H1 (cell line): ENCODE results near the gene PLEKHG5. TPM values are rescaled to one million over a fixed set of nuclear protein-coding genes. Genes with fewer than 3 reads are reported as not detected.

Experiments
- CTCF ChIA-PET: fragments of 300-600 bp; sonication (Branson Sonifier 250); formaldehyde crosslinking; loops from one replicate; lab custom pipeline; 2021; ENCODE audit not compliant: partially characterized antibody; lab: Charles Lee
- POLR2A ChIA-PET: fragments of 300-600 bp; sonication (Branson Sonifier 250); formaldehyde crosslinking; loops from one replicate; lab custom pipeline; 2021; ENCODE audit warnings: inconsistent platforms; ENCODE audit not compliant: partially characterized antibody; lab: Charles Lee
- DNase-seq, 2 experiments: peaks; one replicate each; pipeline versions ENCODE4 v3.0.0 to v3.0.0-alpha.2; 2010 to 2022; ENCODE audit warnings: low spot score in 2 of 2, low read depth in 1 of 2, mixed read lengths in 1 of 2
- FAIRE-seq: peaks from 2 replicates; lab custom pipeline; 2011; peaks lifted over from hg19 to GRCh38; lab: Jason Lieb, UNC
- H2AFZ ChIP-seq: 2 replicates; pipeline ENCODE4 v1.8.1; 2012; ENCODE audit warnings: low read length, inconsistent platforms
- H2AK5ac ChIP-seq: 2 replicates; pipeline ENCODE4 v1.6.1; 2013; ENCODE audit warnings: low read depth, low read length
- H2BK120ac ChIP-seq: replicated peaks from 2 replicates; pipeline ENCODE3; 2013; ENCODE audit warnings: low read depth, low read length, inconsistent platforms
- H2BK12ac ChIP-seq: 2 replicates; pipeline ENCODE4 v1.6.1; 2013; ENCODE audit warnings: low read depth, low read length
- H2BK15ac ChIP-seq: 2 replicates; pipeline ENCODE4 v1.6.1; 2013; ENCODE audit warnings: low read length
- H2BK20ac ChIP-seq: 2 replicates; pipeline ENCODE4 v1.6.1; 2013; ENCODE audit warnings: low read length
- H2BK5ac ChIP-seq: 2 replicates; pipeline ENCODE4 v1.6.1; 2013; ENCODE audit warnings: low read depth, low read length
- H3K14ac ChIP-seq: 2 replicates; pipeline ENCODE4 v1.6.1; 2013; ENCODE audit warnings: inconsistent platforms; ENCODE audit not compliant: insufficient read length
- H3K18ac ChIP-seq: 2 replicates; pipeline ENCODE4 v1.6.1; 2013; ENCODE audit warnings: low read length; ENCODE audit errors: extremely low read depth
- H3K23ac ChIP-seq: 2 replicates; pipeline ENCODE4 v1.6.1; 2013; ENCODE audit warnings: inconsistent platforms; ENCODE audit not compliant: insufficient read length
- H3K23me2 ChIP-seq: 2 replicates; pipeline ENCODE4 v1.6.1; 2013; ENCODE audit warnings: low read depth, low read length
- H3K27ac ChIP-seq: 2 replicates; pipeline ENCODE4 v1.6.1; 2011; ENCODE audit warnings: low read depth, low read length, inconsistent platforms
- H3K27me3 ChIP-seq, 4 experiments: replicated peaks in 1 of 4; 1 replicate in 1 of 4; 2 replicates in 3 of 4; pipeline versions ENCODE4 v1.6.1 to v1.8.1; 2011 to 2013; ENCODE audit warnings: low read length in 3 of 4, mild to moderate bottlenecking in 3 of 4, inconsistent platforms in 2 of 4, mixed read lengths in 2 of 4, moderate library complexity in 1 of 4; ENCODE audit not compliant: control insufficient read depth in 3 of 4, insufficient read depth in 3 of 4; ENCODE audit errors: extremely low read depth in 1 of 4
- H3K36me3 ChIP-seq, 4 experiments: 2 replicates each; pipeline versions ENCODE4 v1.6.1 to v1.8.1; 2011 to 2013; ENCODE audit warnings: mild to moderate bottlenecking in 4 of 4, low read length in 3 of 4, moderate library complexity in 2 of 4, control low read depth in 1 of 4, inconsistent platforms in 1 of 4; ENCODE audit not compliant: insufficient read depth in 4 of 4, control insufficient read depth in 2 of 4
- H3K4ac ChIP-seq: replicated peaks from 2 replicates; pipeline ENCODE3; 2013; ENCODE audit warnings: low read length, low read depth, mixed read lengths, inconsistent platforms; ENCODE audit not compliant: insufficient read length
- H3K4me1 ChIP-seq, 4 experiments: replicated peaks in 1 of 4; 1 replicate in 1 of 4; 2 replicates in 3 of 4; pipeline versions ENCODE4 v1.6.1 to v1.8.1; 2011 to 2013; ENCODE audit warnings: low read length in 3 of 4, inconsistent platforms in 2 of 4, mixed read lengths in 1 of 4; ENCODE audit not compliant: insufficient read depth in 4 of 4, control insufficient read depth in 3 of 4
- H3K4me2 ChIP-seq, 2 experiments: 2 replicates each; pipeline versions ENCODE4 v1.6.1 to v1.8.1; 2011 to 2013; ENCODE audit warnings: low read depth in 2 of 2, low read length in 2 of 2, control low read depth in 1 of 2, inconsistent platforms in 1 of 2, mild to moderate bottlenecking in 1 of 2; ENCODE audit not compliant: insufficient read depth in 1 of 2
- H3K4me3 ChIP-seq, 4 experiments: fragments of 200-600, 300-600 bp in 1 of 4; sonication (generic), shearing (Covaris generic), sonication (Bioruptor Twin) in 1 of 4; 2 replicates each; pipeline versions ENCODE4 v1.5.1 to v1.8.1; 2011 to 2016; ENCODE audit warnings: low read length in 4 of 4, low read depth in 3 of 4, control low read depth in 2 of 4, inconsistent platforms in 2 of 4, mild to moderate bottlenecking in 2 of 4, mixed read lengths in 1 of 4, moderate library complexity in 1 of 4; ENCODE audit not compliant: insufficient read depth in 2 of 4; ENCODE audit errors: extremely low read depth in 1 of 4
- H3K56ac ChIP-seq: replicated peaks from 2 replicates; pipeline ENCODE3; 2013; ENCODE audit warnings: low read depth, mild to moderate bottlenecking, mixed read lengths, low read length, inconsistent platforms; ENCODE audit not compliant: insufficient read length
- H3K79me1 ChIP-seq: 2 replicates; pipeline ENCODE4 v1.6.1; 2013; ENCODE audit warnings: low read depth, low read length, control low read depth
- H3K79me2 ChIP-seq, 2 experiments: 2 replicates each; pipeline versions ENCODE4 v1.6.1 to v1.8.1; 2012 to 2013; ENCODE audit warnings: low read length in 2 of 2, mild to moderate bottlenecking in 2 of 2, inconsistent platforms in 1 of 2; ENCODE audit not compliant: insufficient read depth in 2 of 2, control insufficient read depth in 1 of 2
- H3K9ac ChIP-seq, 4 experiments: replicated peaks in 1 of 4; 1 replicate in 1 of 4; 2 replicates in 3 of 4; pipeline versions ENCODE4 v1.6.1 to v1.8.1; 2011 to 2013; ENCODE audit warnings: low read depth in 3 of 4, low read length in 3 of 4, control low read depth in 2 of 4, mild to moderate bottlenecking in 2 of 4, moderate library complexity in 2 of 4, inconsistent platforms in 1 of 4; ENCODE audit errors: extremely low read depth in 1 of 4
- H3K9me3 ChIP-seq, 2 experiments: 2 replicates each; pipeline versions ENCODE4 v1.6.1 to v1.8.1; 2012 to 2013; ENCODE audit warnings: mild to moderate bottlenecking in 2 of 2, moderate library complexity in 2 of 2, control low read depth in 1 of 2, inconsistent platforms in 1 of 2, low read depth in 1 of 2, low read length in 1 of 2, mixed read lengths in 1 of 2; ENCODE audit not compliant: insufficient read depth in 2 of 2
- H4K20me1 ChIP-seq, 2 experiments: replicated peaks in 1 of 2; 2 replicates each; pipeline versions ENCODE3 to v1.8.1; 2011 to 2013; ENCODE audit warnings: inconsistent platforms in 2 of 2, low read length in 2 of 2, mild to moderate bottlenecking in 1 of 2; ENCODE audit not compliant: insufficient read depth in 2 of 2, control insufficient read depth in 1 of 2
- H4K5ac ChIP-seq: 2 replicates; pipeline ENCODE4 v1.6.1; 2013; ENCODE audit warnings: low read length, low read depth, mixed read lengths, inconsistent platforms; ENCODE audit not compliant: insufficient read length
- H4K8ac ChIP-seq: 2 replicates; pipeline ENCODE4 v1.8.0; 2013; ENCODE audit warnings: mild to moderate bottlenecking, moderate library complexity, low read length, inconsistent platforms; ENCODE audit not compliant: insufficient read depth; ENCODE audit errors: extremely low read depth
- H4K91ac ChIP-seq: replicated peaks from 2 replicates; pipeline ENCODE3; 2013; ENCODE audit warnings: low read length, mixed read lengths, inconsistent platforms; ENCODE audit not compliant: insufficient read length
- SP1 ChIP-seq: IDR thresholded peaks from 2 replicates; pipeline ENCODE4 v1.6.1; 2011; ENCODE audit warnings: low read depth, low read length
- TEAD4 ChIP-seq: IDR thresholded peaks from 2 replicates; pipeline ENCODE4 v1.6.1; 2012; ENCODE audit warnings: low read depth, low read length, inconsistent platforms, mixed read lengths
- WGBS, 2 experiments: shearing (Covaris generic) in 1 of 2; methylation state at CpG; one replicate each; pipeline versions ENCODE4 v1.1.6 to v1.1.7; 2013 to 2015; ENCODE audit warnings: low lambda C conversion rate in 2 of 2, mixed read lengths in 2 of 2, inconsistent platforms in 1 of 2, low coverage in 1 of 2, missing lambda C conversion rate in 1 of 2; ENCODE audit not compliant: insufficient replicate concordance in 2 of 2, insufficient coverage in 1 of 2, insufficient read length in 1 of 2; ENCODE audit errors: extremely low coverage in 1 of 2, missing lambda C conversion rate in 1 of 2; 5-methylcytosine and 5-hydroxymethylcytosine counted together
- polyA plus RNA-seq, 7 experiments: library from polyadenylated mRNA; depleted of rRNA in 3 of 7; stranded (reverse) in 5 of 7; unstranded in 2 of 7; fragments of >200 nt in 5 of 7; fragments of 200-250 nt in 2 of 7; gene quantifications; 1 replicate in 5 of 7; 2 replicates in 1 of 7; 4 replicates in 1 of 7; pipeline versions ENCODE4 v1.2.1 to v1.2.3, GENCODE V29; 2011 to 2013; ENCODE audit warnings: missing spikeins in 2 of 7, mixed read lengths in 2 of 7
- total RNA-seq: library from RNA; stranded (reverse); fragmentation: NEBNext Ultra II Directional; extraction: Animal tissue kit (Norgen Biotek cat#: 25700); gene quantifications from 2 replicates; pipeline ENCODE4 v1.2.1, GENCODE V29; 2021

PLEKHG5 gene
- total and polyA plus RNA-seq, 2 of the 8 experiments (the other 6 are each of a cell fraction or from before 2014, with no cell fraction given): 10.4 to 13.8 TPM

DNA sequence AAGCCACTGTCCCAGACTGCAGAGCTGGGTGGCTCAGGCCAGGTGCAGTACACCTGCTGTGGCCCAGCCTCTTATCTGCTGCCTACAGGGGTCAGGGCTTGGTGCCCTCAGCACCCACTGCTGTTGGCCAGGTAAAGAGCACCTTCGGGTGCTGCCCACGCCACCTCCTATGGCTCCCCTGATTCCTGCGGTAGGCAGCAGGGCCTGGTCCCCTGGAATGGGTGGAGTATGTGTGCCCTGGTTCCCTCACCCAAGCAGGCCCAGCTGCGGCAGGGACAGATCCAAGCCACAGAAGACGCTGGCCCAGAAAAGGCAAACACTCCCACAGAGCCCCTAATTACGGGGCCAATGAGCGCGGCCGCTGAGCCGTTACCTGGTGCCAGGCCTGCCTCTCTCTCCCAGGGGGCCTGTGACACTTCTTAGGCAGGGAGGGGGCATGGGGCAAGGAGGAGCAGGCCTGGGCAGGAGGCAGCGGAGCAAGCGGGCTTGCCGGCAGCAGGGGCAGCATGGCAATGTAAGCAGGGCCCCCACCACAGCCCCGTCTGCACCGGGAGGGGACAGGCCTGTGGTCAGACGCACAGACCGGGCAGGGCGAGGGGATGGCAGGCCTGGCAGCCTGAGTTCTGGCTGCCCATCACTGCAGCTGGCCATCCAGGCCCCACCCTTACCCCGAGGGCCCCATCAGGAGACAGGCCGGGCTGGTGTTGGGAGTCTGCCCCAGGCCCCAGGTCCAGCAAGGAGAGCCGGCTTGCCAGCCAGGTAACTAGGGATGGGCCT is 47.9 kb downstream of the PLEKHG5 start:
- CTCF ChIA-PET: interaction anchor here (0.9 to 18.8 kb wide), 12 partner anchors 13 to 197 kb away, joined by 3 to 321 read pairs (median 4); partner anchors contain the start of genes HES2 and PLEKHG5
- Histone ChIP-seq H2BK12ac (no peak overlapping the region), H3K23ac (no peak overlapping the region), H3K14ac (no peak overlapping the region), H4K5ac (no peak overlapping the region), H2BK5ac (no peak overlapping the region), H2BK120ac (no peak overlapping the region), H4K8ac (no peak overlapping the region), H2BK15ac (0 out of 2 replicates have a peak overlapping the region, but pooled peaks have one; percentile 16), H4K20me1 (peaks cover 0 to 4% of the 10 kb centered on the region in 2 experiments), H3K9ac (no peak overlapping the region), H3K4me1 (peaks cover 3 to 23% (median 12%) of the 10 kb centered on the region in 4 experiments), H3K18ac (no peak overlapping the region), H3K56ac (no peak overlapping the region), H3K4me3 (no peak overlapping the region), H3K9me3 (no peaks in the 10 kb centered on the region), H4K91ac (no peak overlapping the region), H3K27me3 (peaks cover 0 to 20% (median 12%) of the 10 kb centered on the region in 4 experiments; a peak in 5 of 7 replicates), H3K79me2 (no peaks in the 10 kb centered on the region), H3K4me2 (no peak overlapping the region), H3K4ac (no peak overlapping the region), H3K23me2 (peaks cover 12% of the 10 kb centered on the region; the same call in 1 of the 2 replicates), H3K27ac (no peak overlapping the region), H3K79me1 (no peaks in the 10 kb centered on the region), H2BK20ac (no peak overlapping the region), H3K36me3 (no peaks in the 10 kb centered on the region), H2AK5ac (no peak overlapping the region), H2AFZ (no peak overlapping the region)
- POLR2A ChIA-PET: interaction anchor here (1.1 to 1.3 kb wide), 2 partner anchors 17 to 29 kb away, joined by 3 read pairs; no protein-coding TSS in a partner anchor
- FAIRE-seq (no peak), DNase-seq (no peak)
- 90% methylated on average over 19 of the region's 21 CpGs; no CpG with 5 or more reads in 1 of the 2 experiments for WGBS, 2 experiments
- TF ChIP-seq TEAD4 (no peak), SP1 (no peak)
